H1 (cell line): ENCODE results near the gene TAF15. TPM values are rescaled to one million over a fixed set of nuclear protein-coding genes. Genes with fewer than 3 reads are reported as not detected.

Experiments used
- CEBPB ChIP-seq: IDR thresholded peaks from 2 replicates; pipeline ENCODE4 v1.6.1; 2012; ENCODE audit warnings: low read depth, low read length
- CHD2 ChIP-seq: IDR thresholded peaks from 2 replicates; pipeline ENCODE4 v1.6.1; 2012; ENCODE audit warnings: low read length, improper control_type of control experiment
- JUND ChIP-seq: IDR thresholded peaks from 2 replicates; pipeline ENCODE4 v1.6.1; 2011; ENCODE audit warnings: mild to moderate bottlenecking, improper control_type of control experiment, low read length
- POLR2A ChIP-seq, 2 experiments: IDR thresholded peaks; 1 replicate in 1 of 2; 2 replicates in 1 of 2; pipeline ENCODE4 v1.6.1; 2011; ENCODE audit warnings: low read depth in 2 of 2, low read length in 2 of 2, mild to moderate bottlenecking in 2 of 2; ENCODE audit errors: control extremely low read depth in 1 of 2
- SP1 ChIP-seq: IDR thresholded peaks from 2 replicates; pipeline ENCODE4 v1.6.1; 2011; ENCODE audit warnings: low read depth, low read length
- SUZ12 ChIP-seq: fragments of 200-600 bp; sonication (generic); IDR thresholded peaks from 2 replicates; pipeline ENCODE4 v1.6.1; 2012; ENCODE audit warnings: mild to moderate bottlenecking, inconsistent platforms, low read length, moderate library complexity, mixed read lengths
- TEAD4 ChIP-seq: IDR thresholded peaks from 2 replicates; pipeline ENCODE4 v1.6.1; 2012; ENCODE audit warnings: low read depth, low read length, inconsistent platforms, mixed read lengths
- polyA plus RNA-seq, 7 experiments: library from polyadenylated mRNA; depleted of rRNA in 3 of 7; stranded (reverse) in 5 of 7; unstranded in 2 of 7; fragments of >200 nt in 5 of 7; fragments of 200-250 nt in 2 of 7; gene quantifications; 1 replicate in 5 of 7; 2 replicates in 1 of 7; 4 replicates in 1 of 7; pipeline versions ENCODE4 v1.2.1 to v1.2.3, GENCODE V29; 2011 to 2013; ENCODE audit warnings: missing spikeins in 2 of 7, mixed read lengths in 2 of 7
- total RNA-seq: library from RNA; stranded (reverse); fragmentation: NEBNext Ultra II Directional; extraction: Animal tissue kit (Norgen Biotek cat#: 25700); gene quantifications from 2 replicates; pipeline ENCODE4 v1.2.1, GENCODE V29; 2021
- TF ChIP-seq, protein P1 (sequence below), 3 experiments: IDR thresholded peaks; 1 replicate in 2 of 3; 2 replicates in 1 of 3; pipeline versions ENCODE4 v1.5.1 to v1.6.1; 2011; ENCODE audit warnings: low read length in 3 of 3, mild to moderate bottlenecking in 3 of 3, inconsistent platforms in 2 of 3, low read depth in 1 of 3, moderate library complexity in 1 of 3; ENCODE audit not compliant: insufficient read depth in 1 of 3; ENCODE audit errors: control extremely low read depth in 1 of 3

TAF15 gene
- total and polyA plus RNA-seq, 2 of the 8 experiments (the other 6 are each of a cell fraction or from before 2014, with no cell fraction given): 80.1 to 338 TPM

DNA sequence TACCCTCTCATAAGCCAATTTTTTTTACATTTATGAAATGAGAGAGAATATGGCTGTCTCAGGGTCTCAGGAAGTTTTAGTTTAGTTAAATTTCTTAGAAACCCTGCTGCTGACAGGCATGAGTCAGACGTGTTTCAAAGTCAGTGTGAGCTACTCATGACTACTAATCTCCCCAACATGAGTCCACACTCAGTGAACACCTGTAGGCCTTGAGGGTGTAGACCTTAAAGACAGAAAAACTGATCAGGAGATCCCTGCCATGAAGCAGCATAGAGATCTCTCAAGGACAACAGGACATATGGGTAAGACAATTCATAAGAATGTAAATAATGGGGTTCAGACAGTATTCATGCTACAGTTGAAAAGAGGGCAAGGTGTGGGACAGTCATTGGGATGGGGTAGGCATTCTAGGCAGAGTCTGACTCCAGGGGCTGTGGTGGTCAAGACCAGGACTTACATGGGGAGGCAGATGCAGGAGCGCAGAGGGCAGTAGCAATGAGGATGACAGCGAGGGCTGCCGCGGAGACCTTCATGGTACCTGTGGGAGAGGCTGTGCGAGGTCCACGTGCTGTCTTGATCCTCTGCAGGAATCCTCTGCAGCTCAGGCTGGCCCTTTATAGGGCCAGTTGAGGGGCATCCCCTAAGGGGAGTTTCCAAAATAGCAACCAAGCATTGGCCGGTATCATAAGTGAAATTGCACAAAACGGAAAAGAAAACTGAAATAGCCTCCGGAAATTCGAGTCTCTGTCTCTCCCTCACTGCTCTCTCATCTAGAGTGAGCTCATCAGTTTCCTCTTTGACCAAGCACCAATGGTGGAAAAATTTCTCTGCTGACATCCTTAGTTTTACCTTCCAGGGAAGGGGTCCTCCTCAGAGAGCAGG, 70.7 kb downstream of the TAF15 start, which contains the start of gene CCL5 (continued):
- no peak for TF ChIP-seq SUZ12
- TF ChIP-seq SP1: no peak
- TF ChIP-seq, protein P1, sequence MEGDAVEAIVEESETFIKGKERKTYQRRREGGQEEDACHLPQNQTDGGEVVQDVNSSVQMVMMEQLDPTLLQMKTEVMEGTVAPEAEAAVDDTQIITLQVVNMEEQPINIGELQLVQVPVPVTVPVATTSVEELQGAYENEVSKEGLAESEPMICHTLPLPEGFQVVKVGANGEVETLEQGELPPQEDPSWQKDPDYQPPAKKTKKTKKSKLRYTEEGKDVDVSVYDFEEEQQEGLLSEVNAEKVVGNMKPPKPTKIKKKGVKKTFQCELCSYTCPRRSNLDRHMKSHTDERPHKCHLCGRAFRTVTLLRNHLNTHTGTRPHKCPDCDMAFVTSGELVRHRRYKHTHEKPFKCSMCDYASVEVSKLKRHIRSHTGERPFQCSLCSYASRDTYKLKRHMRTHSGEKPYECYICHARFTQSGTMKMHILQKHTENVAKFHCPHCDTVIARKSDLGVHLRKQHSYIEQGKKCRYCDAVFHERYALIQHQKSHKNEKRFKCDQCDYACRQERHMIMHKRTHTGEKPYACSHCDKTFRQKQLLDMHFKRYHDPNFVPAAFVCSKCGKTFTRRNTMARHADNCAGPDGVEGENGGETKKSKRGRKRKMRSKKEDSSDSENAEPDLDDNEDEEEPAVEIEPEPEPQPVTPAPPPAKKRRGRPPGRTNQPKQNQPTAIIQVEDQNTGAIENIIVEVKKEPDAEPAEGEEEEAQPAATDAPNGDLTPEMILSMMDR (IDR thresholded peaks at IDR 0.05; ENCODE audit: control extremely low read depth in 1 of 3, insufficient read depth in 1 of 3, low read depth in 1 of 3, low read length in 3 of 3): no peak
- no peak for TF ChIP-seq POLR2A (IDR thresholded peaks at IDR 0.05; ENCODE audit: control extremely low read depth in 1 of 2, low read depth in 2 of 2, low read length in 2 of 2)
- TF ChIP-seq CHD2: no peak
- no peak for TF ChIP-seq CEBPB
- no peak for TF ChIP-seq TEAD4
- TF ChIP-seq JUND: no peak
